C4-2B (cell line): Measurements from ENCODE around the gene LAMB1.
"Not testable (repeated sequence)": the region's sequence is repeated elsewhere in the genome, so short reads cannot be mapped to it uniquely, and the experiment has no call there.

ENCODE experiments used
- H3K27ac ChIP-seq: fragments of 450-650 bp; 2 replicates; pipeline ENCODE4 v1.5.1; 2017
- CTCF ChIP-seq: fragments of 450-650 bp; conservative IDR thresholded peaks from 2 replicates; pipeline ENCODE4 v1.5.1; 2017; ENCODE audit warnings: mild to moderate bottlenecking
- ZFX ChIP-seq: fragments of 450-650 bp; IDR thresholded peaks from 2 replicates; pipeline ENCODE4 v1.6.1; 2017

Gene LAMB1

DNA sequence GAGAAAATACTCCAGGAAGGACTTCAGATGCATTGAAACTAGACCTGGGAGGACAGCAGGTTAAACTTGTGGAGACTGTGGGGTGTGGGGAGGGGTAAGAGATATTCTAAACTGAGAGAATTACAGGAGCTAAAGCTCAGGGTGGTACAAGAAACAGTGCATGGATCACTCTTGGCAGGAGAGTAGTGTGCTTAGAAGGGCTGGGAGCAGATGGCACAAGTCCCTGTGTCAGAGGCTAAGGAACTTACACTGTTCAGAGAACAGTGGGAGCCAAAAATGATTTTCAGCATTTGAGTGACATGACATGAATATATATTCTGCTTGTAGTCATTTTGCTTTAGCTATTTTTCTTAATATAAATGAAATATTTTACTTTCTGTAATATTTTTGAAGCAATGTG, 36.0 kb upstream of the LAMB1 start:
- no peak overlapping the region for H3K27ac ChIP-seq
- TF ChIP-seq ZFX: no peak
- TF ChIP-seq CTCF: no peak

DNA sequence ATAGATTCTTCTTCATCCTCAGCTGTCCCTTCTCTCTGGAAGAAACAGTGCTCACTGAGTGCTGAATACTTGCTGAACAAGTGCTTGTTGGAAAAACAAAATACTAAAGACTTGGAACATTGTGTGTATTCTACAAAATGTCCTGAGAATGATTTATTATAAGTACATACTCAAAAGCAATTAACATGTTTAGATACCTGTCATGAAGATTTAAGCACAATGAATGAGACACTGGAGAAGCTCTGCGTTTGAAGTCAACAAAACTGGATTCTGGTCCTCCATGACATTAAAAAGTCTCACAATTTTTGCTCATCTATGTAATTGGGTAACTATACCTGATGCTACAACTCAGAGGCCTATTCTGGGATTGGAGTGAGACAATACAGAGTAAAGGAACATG, 34.8 kb upstream of the LAMB1 start:
- no peak for TF ChIP-seq CTCF
- no peak for TF ChIP-seq ZFX
- no peak overlapping the region for H3K27ac ChIP-seq

DNA sequence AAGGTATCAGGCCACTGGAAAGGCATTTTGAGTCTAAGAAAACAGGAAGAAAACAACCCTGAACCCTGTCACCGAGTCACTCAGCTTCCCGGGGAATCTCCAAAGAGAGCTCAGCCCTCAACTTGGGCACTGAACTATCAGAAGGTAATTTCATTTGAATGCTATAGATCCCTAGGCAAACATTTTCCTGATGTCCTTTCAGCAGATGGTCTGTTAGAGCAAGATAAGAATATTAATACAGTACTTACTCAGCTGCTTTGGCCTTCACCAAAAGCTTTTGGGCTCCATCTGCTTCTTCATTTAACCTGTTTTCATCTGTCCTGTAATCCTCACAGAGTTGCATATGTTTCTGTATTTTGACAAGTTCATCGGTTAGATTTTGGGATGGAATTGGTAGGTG, 34.2 kb upstream of the LAMB1 start:
- H3K27ac ChIP-seq: no peak overlapping the region
- TF ChIP-seq ZFX: no peak
- no peak for TF ChIP-seq CTCF

DNA sequence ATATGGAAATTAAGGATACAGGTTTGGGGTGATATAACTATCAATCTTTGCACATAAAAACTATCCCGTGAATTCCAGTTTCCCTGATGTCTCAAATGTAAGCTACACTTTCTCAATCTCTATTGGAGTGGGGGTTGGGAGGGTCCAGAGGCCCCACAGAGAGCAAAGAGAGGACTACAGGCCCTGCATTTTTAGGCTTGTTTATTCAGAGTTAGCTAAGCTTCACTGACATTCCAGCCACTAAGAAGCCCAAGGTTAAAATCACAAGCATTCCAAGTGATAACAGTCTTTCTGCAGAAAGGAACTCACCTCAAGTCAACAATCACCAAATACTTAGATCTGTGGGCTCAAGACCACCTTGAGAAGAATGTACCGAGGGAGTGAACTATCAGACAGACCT, 31.6 kb upstream of the LAMB1 start:
- H3K27ac ChIP-seq: no peak overlapping the region
- TF ChIP-seq CTCF: no peak

GRCh38 chr7:108033776-108034497, 31.0 kb upstream of the LAMB1 start:
- TF ChIP-seq CTCF: no peak
- TF ChIP-seq ZFX: no peak
- H3K27ac ChIP-seq: no peak overlapping the region

- H3K27ac ChIP-seq: not testable (repeated sequence)
Measured at GRCh38 chr7:108033309-108033708, 30.3 kb upstream of the LAMB1 start.

- H3K27ac ChIP-seq: no peak overlapping the region
- TF ChIP-seq ZFX (no peak), CTCF (no peak)
Measured at GRCh38 chr7:108030516-108030915, 27.6 kb upstream of the LAMB1 start.

- H3K27ac ChIP-seq: no peak overlapping the region
- no peak for TF ChIP-seq ZFX
- no peak for TF ChIP-seq CTCF
Measured at GRCh38 chr7:108029034-108029433, 26.1 kb upstream of the LAMB1 start.
